Measurements from ENCODE around the gene USP53.
A peak's percentile ranks its signal among the peaks of the same experiment; 100 is the strongest.
"Not testable (repeated sequence)": the region's sequence is repeated elsewhere in the genome, so short reads cannot be mapped to it uniquely, and the experiment has no call there.

Gene USP53

GRCh38 chr4:119233750-119234149 lies 21.2 kb downstream of the USP53 start:
- no peaks in the 10 kb centered on the region for H3K9me3 Mint-ChIP-seq

GRCh38 chr4:119237201-119237600 lies 24.7 kb downstream of the USP53 start:
- no peak overlapping the region for H3K4me3 Mint-ChIP-seq
- no peaks in the 10 kb centered on the region for H3K27me3 Mint-ChIP-seq (ENCODE audit: low read depth)
- no peak overlapping the region for H3K27ac Mint-ChIP-seq
- H3K4me1 Mint-ChIP-seq (ENCODE audit: low read depth) = peaks cover 37% of the 10 kb centered on the region
- peaks cover 5% of the 10 kb centered on the region for H3K36me3 Mint-ChIP-seq (ENCODE audit: low read depth)
- no peaks in the 10 kb centered on the region for H3K9me3 Mint-ChIP-seq
- no peak for DNase-seq (ENCODE audit: low spot score)

More at GRCh38 chr4:119233750-119234149, 21.2 kb downstream of the USP53 start:
- no peaks in the 10 kb centered on the region for H3K27me3 Mint-ChIP-seq (ENCODE audit: low read depth)
- H3K27ac Mint-ChIP-seq = peak overlapping the region; percentile 54
- peaks cover 7% of the 10 kb centered on the region for H3K36me3 Mint-ChIP-seq (ENCODE audit: low read depth)
- H3K4me1 Mint-ChIP-seq (ENCODE audit: low read depth) = peaks cover 37% of the 10 kb centered on the region
- DNase-seq (ENCODE audit: low spot score) = no peak
- peak overlapping the region; percentile 47 for H3K4me3 Mint-ChIP-seq

- no peaks in the 10 kb centered on the region for H3K9me3 Mint-ChIP-seq
- peaks cover 37% of the 10 kb centered on the region for H3K4me1 Mint-ChIP-seq (ENCODE audit: low read depth)
- peak overlapping the region; percentile 81 for H3K27ac Mint-ChIP-seq
- no peaks in the 10 kb centered on the region for H3K27me3 Mint-ChIP-seq (ENCODE audit: low read depth)
- H3K36me3 Mint-ChIP-seq (ENCODE audit: low read depth) = peaks cover 3% of the 10 kb centered on the region
- DNase-seq (ENCODE audit: low spot score) = no peak
- H3K4me3 Mint-ChIP-seq = peak overlapping the region; percentile 50
These were observed 25.1 kb downstream of the USP53 start for GRCh38 chr4:119237642-119238041.

GRCh38 chr4:119238068-119238722 lies 25.7 kb downstream of the USP53 start:
- Mint-ChIP-seq H3K4me3 (peak overlapping the region; percentile 50), H3K27me3 (ENCODE audit: low read depth) (no peaks in the 10 kb centered on the region), H3K9me3 (no peaks in the 10 kb centered on the region), H3K36me3 (ENCODE audit: low read depth) (peaks cover 3% of the 10 kb centered on the region), H3K4me1 (ENCODE audit: low read depth) (peaks cover 34% of the 10 kb centered on the region), H3K27ac (peak overlapping the region; percentile 81)
- DNase-seq (ENCODE audit: low spot score) = peak; percentile 59

- peaks cover 3% of the 10 kb centered on the region for H3K36me3 Mint-ChIP-seq (ENCODE audit: low read depth)
- H3K4me1 Mint-ChIP-seq (ENCODE audit: low read depth) = peaks cover 25% of the 10 kb centered on the region
- no peak overlapping the region for H3K4me3 Mint-ChIP-seq
- H3K9me3 Mint-ChIP-seq = no peaks in the 10 kb centered on the region
- DNase-seq (ENCODE audit: low spot score) = no peak
- no peak overlapping the region for H3K27ac Mint-ChIP-seq
- H3K27me3 Mint-ChIP-seq (ENCODE audit: low read depth) = no peaks in the 10 kb centered on the region
These were observed 27.6 kb downstream of the USP53 start for GRCh38 chr4:119240128-119240527.

GRCh38 chr4:119240568-119240967 lies 28.1 kb downstream of the USP53 start:
- no peaks in the 10 kb centered on the region for H3K27me3 Mint-ChIP-seq (ENCODE audit: low read depth)
- no peaks in the 10 kb centered on the region for H3K9me3 Mint-ChIP-seq
- H3K4me1 Mint-ChIP-seq (ENCODE audit: low read depth) = peaks cover 20% of the 10 kb centered on the region
- H3K27ac Mint-ChIP-seq = no peak overlapping the region
- no peak overlapping the region for H3K4me3 Mint-ChIP-seq
- DNase-seq (ENCODE audit: low spot score) = no peak
- H3K36me3 Mint-ChIP-seq (ENCODE audit: low read depth) = peaks cover 3% of the 10 kb centered on the region

GRCh38 chr4:119242417-119242816 lies 29.9 kb downstream of the USP53 start:
- H3K27ac Mint-ChIP-seq = no peak overlapping the region
- H3K36me3 Mint-ChIP-seq (ENCODE audit: low read depth) = peaks cover 3% of the 10 kb centered on the region
- no peaks in the 10 kb centered on the region for H3K27me3 Mint-ChIP-seq (ENCODE audit: low read depth)
- DNase-seq (ENCODE audit: low spot score) = no peak
- peaks cover 10% of the 10 kb centered on the region for H3K4me1 Mint-ChIP-seq (ENCODE audit: low read depth)
- H3K9me3 Mint-ChIP-seq = no peaks in the 10 kb centered on the region
- no peak overlapping the region for H3K4me3 Mint-ChIP-seq

- Mint-ChIP-seq H3K4me3 (no peak overlapping the region), H3K27me3 (ENCODE audit: low read depth) (no peaks in the 10 kb centered on the region), H3K36me3 (ENCODE audit: low read depth) (peaks cover 3% of the 10 kb centered on the region)
These were observed 31.4 kb downstream of the USP53 start for GRCh38 chr4:119243868-119244267.

GRCh38 chr4:119244344-119244743 lies 31.8 kb downstream of the USP53 start:
- Mint-ChIP-seq H3K27me3 (ENCODE audit: low read depth) (no peaks in the 10 kb centered on the region), H3K4me1 (ENCODE audit: low read depth) (no peaks in the 10 kb centered on the region), H3K9me3 (no peaks in the 10 kb centered on the region), H3K27ac (no peak overlapping the region), H3K36me3 (ENCODE audit: low read depth) (peaks cover 3% of the 10 kb centered on the region), H3K4me3 (no peak overlapping the region)
- no peak for DNase-seq (ENCODE audit: low spot score)

More at GRCh38 chr4:119243868-119244267, 31.4 kb downstream of the USP53 start:
- no peaks in the 10 kb centered on the region for H3K9me3 Mint-ChIP-seq
- no peak overlapping the region for H3K27ac Mint-ChIP-seq
- DNase-seq (ENCODE audit: low spot score) = no peak
- no peaks in the 10 kb centered on the region for H3K4me1 Mint-ChIP-seq (ENCODE audit: low read depth)

- Mint-ChIP-seq H3K4me3 (no peak overlapping the region), H3K27me3 (ENCODE audit: low read depth) (no peaks in the 10 kb centered on the region), H3K36me3 (ENCODE audit: low read depth) (peaks cover 3% of the 10 kb centered on the region), H3K4me1 (ENCODE audit: low read depth) (no peaks in the 10 kb centered on the region), H3K27ac (no peak overlapping the region), H3K9me3 (no peaks in the 10 kb centered on the region)
- DNase-seq (ENCODE audit: low spot score) = no peak
These were observed 32.3 kb downstream of the USP53 start for GRCh38 chr4:119244832-119245231.

GRCh38 chr4:119246177-119246733 lies 33.7 kb downstream of the USP53 start:
- Mint-ChIP-seq H3K36me3 (ENCODE audit: low read depth) (peaks cover 7% of the 10 kb centered on the region), H3K27me3 (ENCODE audit: low read depth) (no peaks in the 10 kb centered on the region), H3K4me1 (ENCODE audit: low read depth) (no peaks in the 10 kb centered on the region), H3K4me3 (no peak overlapping the region), H3K9me3 (no peaks in the 10 kb centered on the region), H3K27ac (no peak overlapping the region)
- DNase-seq (ENCODE audit: low spot score) = no peak

- not testable (repeated sequence) for H3K27me3 Mint-ChIP-seq (ENCODE audit: low read depth); DNase-seq (ENCODE audit: low spot score); H3K4me1 Mint-ChIP-seq (ENCODE audit: low read depth); H3K27ac Mint-ChIP-seq; H3K4me3 Mint-ChIP-seq; H3K9me3 Mint-ChIP-seq
- H3K36me3 Mint-ChIP-seq (ENCODE audit: low read depth) = peaks cover 32% of the 10 kb centered on the region
These were observed 38.5 kb downstream of the USP53 start for GRCh38 chr4:119251037-119251436.

GRCh38 chr4:119255223-119255622 lies 42.7 kb downstream of the USP53 start:
- not testable (repeated sequence) for H3K9me3 Mint-ChIP-seq; H3K4me1 Mint-ChIP-seq (ENCODE audit: low read depth); DNase-seq (ENCODE audit: low spot score); H3K27me3 Mint-ChIP-seq (ENCODE audit: low read depth); H3K27ac Mint-ChIP-seq; H3K4me3 Mint-ChIP-seq
- peaks cover 35% of the 10 kb centered on the region for H3K36me3 Mint-ChIP-seq (ENCODE audit: low read depth)

- Mint-ChIP-seq H3K4me1 (ENCODE audit: low read depth) (no peaks in the 10 kb centered on the region), H3K27ac (no peak overlapping the region), H3K9me3 (peaks cover 4% of the 10 kb centered on the region), H3K4me3 (no peak overlapping the region), H3K36me3 (ENCODE audit: low read depth) (peaks cover 7% of the 10 kb centered on the region), H3K27me3 (ENCODE audit: low read depth) (no peaks in the 10 kb centered on the region)
- no peak for DNase-seq (ENCODE audit: low spot score)
These were observed 48.0 kb downstream of the USP53 start for GRCh38 chr4:119260528-119260927.

- H3K27me3 Mint-ChIP-seq (ENCODE audit: low read depth) = no peaks in the 10 kb centered on the region
- no peak for DNase-seq (ENCODE audit: low spot score)
- H3K9me3 Mint-ChIP-seq = peaks cover 15% of the 10 kb centered on the region
- no peak overlapping the region for H3K4me3 Mint-ChIP-seq
- H3K4me1 Mint-ChIP-seq (ENCODE audit: low read depth) = no peaks in the 10 kb centered on the region
- no peak overlapping the region for H3K27ac Mint-ChIP-seq
- H3K36me3 Mint-ChIP-seq (ENCODE audit: low read depth) = peaks cover 18% of the 10 kb centered on the region
These were observed 49.5 kb downstream of the USP53 start for GRCh38 chr4:119261986-119262385.
